ENCODE results near the gene KBTBD2.

DNA sequence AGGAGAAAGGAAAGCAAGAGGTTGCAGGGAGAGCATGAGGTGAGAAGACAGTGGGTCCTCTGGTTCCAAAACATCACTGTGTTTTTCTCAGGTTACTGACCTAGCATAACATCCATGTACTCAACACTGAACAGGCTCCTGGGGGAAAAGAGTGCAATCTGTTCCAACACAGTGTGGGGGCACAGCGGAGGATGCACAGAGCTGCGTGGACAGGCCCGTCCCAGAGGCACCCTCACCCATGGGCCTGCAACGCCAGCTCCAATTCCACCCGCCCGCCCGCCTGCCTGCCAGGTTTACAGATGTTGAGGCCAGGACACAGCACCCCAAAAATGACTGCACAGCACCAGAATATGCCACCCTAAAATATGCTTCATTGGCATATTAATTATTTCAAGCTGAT, 38.8 kb upstream of the KBTBD2 start:
- TF ChIP-seq, protein P1, sequence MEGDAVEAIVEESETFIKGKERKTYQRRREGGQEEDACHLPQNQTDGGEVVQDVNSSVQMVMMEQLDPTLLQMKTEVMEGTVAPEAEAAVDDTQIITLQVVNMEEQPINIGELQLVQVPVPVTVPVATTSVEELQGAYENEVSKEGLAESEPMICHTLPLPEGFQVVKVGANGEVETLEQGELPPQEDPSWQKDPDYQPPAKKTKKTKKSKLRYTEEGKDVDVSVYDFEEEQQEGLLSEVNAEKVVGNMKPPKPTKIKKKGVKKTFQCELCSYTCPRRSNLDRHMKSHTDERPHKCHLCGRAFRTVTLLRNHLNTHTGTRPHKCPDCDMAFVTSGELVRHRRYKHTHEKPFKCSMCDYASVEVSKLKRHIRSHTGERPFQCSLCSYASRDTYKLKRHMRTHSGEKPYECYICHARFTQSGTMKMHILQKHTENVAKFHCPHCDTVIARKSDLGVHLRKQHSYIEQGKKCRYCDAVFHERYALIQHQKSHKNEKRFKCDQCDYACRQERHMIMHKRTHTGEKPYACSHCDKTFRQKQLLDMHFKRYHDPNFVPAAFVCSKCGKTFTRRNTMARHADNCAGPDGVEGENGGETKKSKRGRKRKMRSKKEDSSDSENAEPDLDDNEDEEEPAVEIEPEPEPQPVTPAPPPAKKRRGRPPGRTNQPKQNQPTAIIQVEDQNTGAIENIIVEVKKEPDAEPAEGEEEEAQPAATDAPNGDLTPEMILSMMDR (conservative IDR thresholded peaks at IDR 0.05), result no peak
- no peak for TF ChIP-seq ZFX (IDR thresholded peaks at IDR 0.05)
